ENCODE measurements around the gene SLC9A7.

SLC9A7 gene

DNA sequence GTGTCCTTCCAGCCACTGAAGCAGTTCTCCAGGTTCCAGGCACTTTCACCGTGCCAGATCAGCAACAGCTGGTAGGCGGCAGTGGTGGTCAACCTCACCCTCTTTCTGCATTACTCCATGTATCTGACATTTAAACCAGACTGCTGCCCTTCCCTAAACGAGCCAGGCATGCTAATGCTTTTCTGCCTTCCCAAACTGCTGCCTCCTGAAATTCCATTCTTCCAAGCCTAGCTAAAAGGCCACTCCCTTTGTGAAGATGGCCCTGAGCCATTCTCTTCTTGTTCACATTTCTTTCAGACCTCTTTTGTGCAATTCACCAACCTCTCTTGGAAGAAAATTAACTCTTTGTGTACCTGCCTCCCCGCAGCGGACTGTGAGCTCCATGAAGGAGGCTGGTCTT is 111.7 kb downstream of the SLC9A7 start:
- DNase-seq (ENCODE audit: low read depth): no peak

DNA sequence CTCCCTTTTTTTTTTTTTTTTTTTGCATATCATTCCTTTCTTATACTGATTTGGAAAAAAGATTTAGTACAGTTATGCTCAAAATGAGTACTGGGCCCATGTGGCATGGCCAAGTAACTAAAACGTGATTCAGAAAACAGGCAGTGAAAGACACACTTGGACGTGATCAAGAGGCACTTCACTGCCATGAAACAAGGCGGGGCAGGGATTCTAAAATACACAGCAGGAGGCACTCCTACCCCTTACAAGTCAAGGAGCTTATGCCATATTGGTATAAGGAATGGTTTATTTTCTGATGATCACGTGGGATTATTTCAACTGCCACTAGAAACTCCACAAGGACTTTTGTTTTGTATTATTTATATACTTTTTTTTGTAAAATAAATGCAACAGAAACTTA is 113.3 kb downstream of the SLC9A7 start:
- DNase-seq (ENCODE audit: low read depth): no peak

GRCh38 chrX:46643636-46644035 is 115.3 kb downstream of the SLC9A7 start:
- no peak for DNase-seq (ENCODE audit: low read depth)

GRCh38 chrX:46642145-46642544 is 116.8 kb downstream of the SLC9A7 start:
- no peak for DNase-seq (ENCODE audit: low read depth)

DNA sequence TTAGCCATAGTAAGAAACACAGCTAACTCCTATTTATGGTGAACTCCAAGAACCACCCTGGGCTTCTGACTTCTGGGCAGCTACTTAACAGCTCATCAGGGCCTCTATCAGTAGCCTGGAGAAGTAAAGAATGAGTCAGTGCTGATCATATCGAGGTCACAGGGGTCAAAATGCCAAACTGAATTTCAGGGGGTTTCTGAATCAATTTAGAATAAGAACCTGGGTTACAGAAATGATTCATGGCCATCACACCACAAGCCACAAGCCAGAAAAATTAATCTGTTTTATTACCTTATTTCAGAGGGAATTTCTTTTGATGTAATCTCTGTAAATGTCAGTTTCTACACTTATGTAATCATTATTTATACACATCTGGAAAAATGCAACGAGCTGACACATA is 121.0 kb downstream of the SLC9A7 start:
- DNase-seq (ENCODE audit: low read depth): no peak

DNA sequence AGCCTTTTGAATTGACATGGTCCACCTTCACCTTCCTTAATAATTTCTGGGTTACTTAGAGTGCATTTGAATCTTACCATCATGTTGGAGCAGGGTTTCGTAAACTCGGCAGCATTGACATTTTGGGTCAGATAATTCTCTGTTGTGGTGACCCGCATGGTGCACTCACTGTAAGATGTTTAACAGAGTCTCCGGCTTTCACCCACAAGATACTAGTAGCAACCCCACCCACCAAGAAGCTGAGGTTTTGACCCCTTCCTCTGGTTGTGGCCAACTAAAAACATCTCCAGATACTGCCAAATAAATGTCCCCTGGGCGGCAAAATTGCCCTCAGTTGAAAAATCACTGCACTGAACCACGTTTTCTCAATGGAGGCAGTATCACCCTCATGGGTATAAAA is 122.7 kb downstream of the SLC9A7 start:
- no peak for DNase-seq (ENCODE audit: low read depth)

- no peak for DNase-seq (ENCODE audit: low read depth)
Observed at GRCh38 chrX:46635186-46635585, 123.7 kb downstream of the SLC9A7 start.

- DNase-seq (ENCODE audit: low read depth): no peak
Observed at GRCh38 chrX:46634577-46634976, 124.3 kb downstream of the SLC9A7 start.

DNA sequence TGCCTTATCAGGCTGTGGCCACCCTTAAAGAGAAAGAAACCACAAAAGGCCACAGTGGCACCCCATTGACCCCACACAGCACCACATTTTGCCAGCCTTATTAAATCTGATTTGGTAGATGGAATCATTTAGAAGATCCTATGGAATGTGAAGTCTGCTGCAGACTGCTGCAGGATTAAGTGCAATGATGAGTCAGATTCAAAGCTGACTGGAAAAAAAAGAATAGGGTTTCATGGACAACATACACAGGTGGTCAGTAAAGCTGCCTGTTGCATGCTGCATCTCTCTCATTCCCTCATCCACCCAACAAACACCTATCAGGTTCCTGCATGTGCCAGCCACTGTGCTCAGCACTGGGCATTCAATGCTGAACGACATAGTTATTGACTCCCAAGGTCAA is 128.8 kb downstream of the SLC9A7 start:
- DNase-seq (ENCODE audit: low read depth): no peak

- DNase-seq (ENCODE audit: low read depth): no peak
Observed at GRCh38 chrX:46628460-46629371, 130.2 kb downstream of the SLC9A7 start.

DNA sequence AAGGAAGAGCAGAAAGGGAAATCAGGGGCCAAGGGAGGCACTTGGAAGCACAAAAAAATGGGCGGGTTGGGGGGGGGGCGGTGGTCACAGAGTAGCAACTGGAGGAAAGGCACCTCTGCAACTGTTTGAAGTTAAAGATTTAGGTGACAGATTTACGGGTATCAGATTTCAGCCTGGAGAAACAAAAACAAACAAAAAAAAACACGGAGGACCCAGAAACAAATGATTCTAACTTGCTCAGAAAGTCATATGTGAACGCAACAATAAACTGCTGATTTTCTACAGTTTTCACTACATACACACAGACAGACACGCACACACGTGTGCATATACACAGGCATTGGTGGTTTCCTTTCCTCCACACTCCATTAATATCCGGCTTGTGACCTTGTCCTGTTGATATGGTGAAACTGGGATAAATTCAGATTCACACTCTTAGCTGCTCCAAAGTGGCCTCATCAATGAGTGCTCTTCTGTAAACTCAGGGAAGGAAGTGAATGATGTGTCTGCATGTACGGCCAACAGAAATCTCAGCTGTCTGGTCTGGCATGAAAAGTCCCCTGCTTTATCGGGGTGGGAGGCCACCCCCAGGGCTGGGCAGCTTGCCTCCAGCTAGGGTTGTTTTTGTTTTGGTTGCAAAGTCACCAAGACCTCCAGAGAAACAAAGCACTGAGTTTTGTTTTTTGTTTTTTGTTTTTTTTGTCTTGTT is 131.1 kb downstream of the SLC9A7 start:
- no peak for DNase-seq (ENCODE audit: low read depth)

DNA sequence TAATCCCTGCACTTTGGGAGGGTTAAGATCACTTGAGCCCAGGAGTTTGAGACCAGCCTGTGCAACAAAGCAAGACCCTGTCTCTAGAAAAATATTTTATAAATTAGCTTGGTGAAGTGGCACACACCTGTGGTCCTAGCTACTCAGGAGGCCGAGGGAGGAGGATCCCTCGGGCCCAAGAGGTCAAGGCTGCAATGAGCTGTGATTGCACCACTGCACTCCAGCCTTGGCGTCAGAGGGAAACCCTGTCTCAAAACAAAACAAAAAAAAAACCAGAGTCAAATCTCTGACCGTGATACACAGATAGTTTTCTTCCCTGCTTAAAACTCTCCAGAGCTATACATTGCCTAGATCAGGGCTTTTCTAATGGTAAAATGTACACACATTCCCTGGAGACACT is 131.9 kb downstream of the SLC9A7 start:
- no peak for DNase-seq (ENCODE audit: low read depth)

GRCh38 chrX:46626566-46626965 is 132.4 kb downstream of the SLC9A7 start:
- no peak for DNase-seq (ENCODE audit: low read depth)

GRCh38 chrX:46624090-46624786 is 134.7 kb downstream of the SLC9A7 start:
- DNase-seq (ENCODE audit: low read depth): no peak

GRCh38 chrX:46621572-46621971 is 137.3 kb downstream of the SLC9A7 start:
- no peak for DNase-seq (ENCODE audit: low read depth)

GRCh38 chrX:46620505-46620904 is 138.4 kb downstream of the SLC9A7 start:
- DNase-seq (ENCODE audit: low read depth): no peak

GRCh38 chrX:46618947-46619346 is 140.0 kb downstream of the SLC9A7 start:
- no peak for DNase-seq (ENCODE audit: low read depth)

DNA sequence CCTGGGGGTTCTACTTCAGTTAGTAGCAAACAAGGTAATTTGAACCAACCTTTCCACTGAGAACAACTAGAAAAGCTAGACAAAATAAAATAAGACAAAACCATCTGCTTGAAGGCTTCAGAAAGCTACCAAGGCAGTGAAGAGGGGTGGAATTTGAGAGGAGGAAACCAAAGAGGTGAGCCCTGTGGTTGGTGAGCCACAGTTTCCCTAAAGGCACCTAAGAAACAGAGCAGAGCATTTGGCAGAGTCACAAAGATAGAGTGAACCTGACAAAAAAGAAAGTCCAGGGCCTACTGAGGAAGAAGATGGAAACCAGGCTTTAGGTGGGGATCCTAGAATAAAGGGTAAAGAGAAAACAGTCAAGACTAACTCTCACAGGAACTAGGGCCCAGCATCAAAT is 141.0 kb downstream of the SLC9A7 start:
- no peak for DNase-seq (ENCODE audit: low read depth)

GRCh38 chrX:46611658-46612362 is 147.1 kb downstream of the SLC9A7 start:
- DNase-seq (ENCODE audit: low read depth): no peak

GRCh38 chrX:46610070-46610658 is 148.8 kb downstream of the SLC9A7 start:
- DNase-seq (ENCODE audit: low read depth): no peak

- DNase-seq (ENCODE audit: low read depth): no peak
Observed at GRCh38 chrX:46607916-46608315, 151.0 kb downstream of the SLC9A7 start.

Measured in stimulated activated CD8-positive, alpha-beta memory T cell treated with anti-CD3 and anti-CD28 coated beads, Interleukin-15, amount 100 ng/mL, for 24 hours (primary cell).